Epithelial cell of umbilical artery (primary cell): ENCODE data around the gene ASB4. TPM values are rescaled to one million over a fixed set of nuclear protein-coding genes. Genes with fewer than 3 reads are reported as not detected.

ENCODE experiments used
- total RNA-seq: library from RNA; depleted of rRNA; stranded (reverse); fragments of >200 nt; gene quantifications from 2 replicates; pipeline ENCODE4 v1.2.3, GENCODE V29; 2014

Gene ASB4
- total RNA-seq = not detected in 2 replicates

DNA sequence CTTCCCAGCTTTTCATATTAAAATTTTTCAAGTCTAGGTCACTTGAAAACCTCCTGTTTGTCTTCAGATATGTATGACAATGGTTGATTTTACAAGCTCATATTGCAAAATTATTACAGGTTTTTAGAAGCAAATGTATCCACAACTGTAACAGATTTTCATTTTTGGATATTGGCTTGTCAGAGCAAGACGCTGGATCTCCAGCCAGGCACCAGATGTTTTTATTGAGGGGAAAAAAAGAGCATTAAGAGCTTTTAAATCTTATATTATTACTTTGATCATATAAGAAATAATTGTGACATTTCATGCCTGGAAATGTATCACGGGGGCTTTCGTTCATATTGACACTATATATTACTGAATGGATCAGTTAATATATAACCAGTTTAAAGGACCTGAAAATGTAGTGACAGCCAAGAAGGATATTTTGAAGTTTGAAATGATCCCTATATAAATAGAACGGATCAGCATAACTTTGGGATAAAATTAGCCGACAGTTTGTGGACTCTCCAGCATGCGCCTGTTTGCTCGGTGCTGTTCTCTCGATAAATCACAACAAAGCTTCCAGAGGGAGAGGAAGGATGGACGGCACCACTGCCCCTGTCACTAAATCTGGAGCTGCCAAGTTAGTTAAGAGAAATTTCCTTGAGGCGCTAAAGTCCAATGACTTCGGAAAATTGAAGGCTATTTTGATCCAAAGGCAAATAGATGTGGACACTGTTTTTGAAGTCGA, at the start of gene ASB4:
Gene ASB4 (plus strand): TSS at position 553 of the 733 bp plus-strand sequence. CDS start 29 bp downstream, at position 582.

Other genes with a start within 250 kb of the ASB4 start
- gene PON1, start 161.4 kb upstream of the ASB4 start, total RNA-seq = not detected in 2 replicates
- 0.32 and 0.76 TPM in 2 replicates for gene PON3, start 89.6 kb upstream of the ASB4 start, total RNA-seq
- 66.9 and 90.7 TPM in 2 replicates for gene PON2, start 50.9 kb upstream of the ASB4 start, total RNA-seq
- 2.9 and 7.9 TPM in 2 replicates for gene PDK4, start 110.6 kb downstream of the ASB4 start, total RNA-seq